NB4 (cell line): ENCODE measurements around the gene PDE4B.

Experiments used
- CTCF ChIP-seq: IDR thresholded peaks from one replicate; pipeline ENCODE4 v1.5.1; 2012; ENCODE audit warnings: low read depth, low read length
- MAX ChIP-seq: IDR thresholded peaks from 2 replicates; pipeline ENCODE4 v1.6.1; 2011; ENCODE audit warnings: low read depth, low read length
- MYC ChIP-seq: IDR thresholded peaks from 2 replicates; pipeline ENCODE4 v1.6.1; 2011; ENCODE audit warnings: low read depth, low read length
- POLR2A ChIP-seq: IDR thresholded peaks from 2 replicates; pipeline ENCODE4 v1.6.1; 2011; ENCODE audit warnings: mild to moderate bottlenecking; ENCODE audit not compliant: insufficient read length; ENCODE audit errors: extremely low read depth

GRCh38 chr1:66367369-66367768 lies 574.7 kb downstream of the PDE4B start:
- no peak for TF ChIP-seq POLR2A
- no peak for TF ChIP-seq CTCF
- no peak for TF ChIP-seq MAX
- TF ChIP-seq MYC = no peak
